Measurements from ENCODE around the gene LSM3.
"Not testable (repeated sequence)": the region's sequence is repeated elsewhere in the genome, so short reads cannot be mapped to it uniquely, and the experiment has no call there.

Gene LSM3

GRCh38 chr3:14222457-14222856 is 43.8 kb downstream of the LSM3 start:
- no peak for DNase-seq (ENCODE audit: low spot score)

- DNase-seq (ENCODE audit: low spot score), result no peak
Observed at GRCh38 chr3:14222900-14223594, 44.4 kb downstream of the LSM3 start.

GRCh38 chr3:14223595-14223994 is 45.0 kb downstream of the LSM3 start:
- no peak for DNase-seq (ENCODE audit: low spot score)

- DNase-seq (ENCODE audit: low spot score), result no peak
Observed at GRCh38 chr3:14224895-14225294, 46.3 kb downstream of the LSM3 start.

- DNase-seq (ENCODE audit: low spot score), result no peak
Observed at GRCh38 chr3:14225421-14225820, 46.8 kb downstream of the LSM3 start.

- DNase-seq (ENCODE audit: low spot score), result not testable (repeated sequence)
Observed at GRCh38 chr3:14226351-14226750, 47.7 kb downstream of the LSM3 start.

GRCh38 chr3:14227856-14228255 is 49.2 kb downstream of the LSM3 start:
- no peak for DNase-seq (ENCODE audit: low spot score)

- no peak for DNase-seq (ENCODE audit: low spot score)
Observed at GRCh38 chr3:14228681-14229470, 50.3 kb downstream of the LSM3 start.

GRCh38 chr3:14229695-14230094 is 51.1 kb downstream of the LSM3 start:
- DNase-seq (ENCODE audit: low spot score), result not testable (repeated sequence)

- no peak for DNase-seq (ENCODE audit: low spot score)
Observed at GRCh38 chr3:14230729-14231128, 52.1 kb downstream of the LSM3 start.

- DNase-seq (ENCODE audit: low spot score), result no peak
Observed at GRCh38 chr3:14231145-14231990, 52.8 kb downstream of the LSM3 start.

- no peak for DNase-seq (ENCODE audit: low spot score)
Observed at GRCh38 chr3:14231998-14232501, 53.4 kb downstream of the LSM3 start.

- DNase-seq (ENCODE audit: low spot score), result no peak
Observed at GRCh38 chr3:14234251-14235002, 55.8 kb downstream of the LSM3 start.

GRCh38 chr3:14235003-14235911 is 56.6 kb downstream of the LSM3 start:
- DNase-seq (ENCODE audit: low spot score), result no peak

- DNase-seq (ENCODE audit: low spot score), result no peak
Observed at GRCh38 chr3:14235912-14236295, 57.3 kb downstream of the LSM3 start.

GRCh38 chr3:14236902-14237301 is 58.3 kb downstream of the LSM3 start:
- DNase-seq (ENCODE audit: low spot score), result no peak

- DNase-seq (ENCODE audit: low spot score), result no peak
Observed at GRCh38 chr3:14237457-14237856, 58.8 kb downstream of the LSM3 start.

- no peak for DNase-seq (ENCODE audit: low spot score)
Observed at GRCh38 chr3:14238356-14238755, 59.7 kb downstream of the LSM3 start.

GRCh38 chr3:14238930-14239329 is 60.3 kb downstream of the LSM3 start:
- DNase-seq (ENCODE audit: low spot score), result no peak

GRCh38 chr3:14239940-14240339 is 61.3 kb downstream of the LSM3 start:
- no peak for DNase-seq (ENCODE audit: low spot score)

- DNase-seq (ENCODE audit: low spot score), result no peak
Observed at GRCh38 chr3:14240366-14240765, 61.7 kb downstream of the LSM3 start.

All from D341Med (cell line).